Right renal cortex interstitium (tissue), 3 donors: Measurements from ENCODE around the gene RAP1A. TPM values are rescaled to one million over a fixed set of nuclear protein-coding genes. Genes with fewer than 3 reads are reported as not detected.

Experiments used
- DNase-seq, 3 donors: peaks; one replicate each; pipeline ENCODE4 v3.0.0-alpha.2; 2013; ENCODE audit warnings: low read depth in 3 of 3, low spot score in 2 of 3
- polyA plus RNA-seq, 3 donors: library from polyadenylated mRNA; unstranded; fragments of 120-200 nt; gene quantifications; one replicate each; pipeline ENCODE4 v1.2.1, GENCODE V29; 2013; ENCODE audit not compliant: insufficient read length in 3 of 3

The RAP1A gene
- polyA plus RNA-seq, 3 donors, result 85.1 to 88.5 (median 85.6) TPM

DNA sequence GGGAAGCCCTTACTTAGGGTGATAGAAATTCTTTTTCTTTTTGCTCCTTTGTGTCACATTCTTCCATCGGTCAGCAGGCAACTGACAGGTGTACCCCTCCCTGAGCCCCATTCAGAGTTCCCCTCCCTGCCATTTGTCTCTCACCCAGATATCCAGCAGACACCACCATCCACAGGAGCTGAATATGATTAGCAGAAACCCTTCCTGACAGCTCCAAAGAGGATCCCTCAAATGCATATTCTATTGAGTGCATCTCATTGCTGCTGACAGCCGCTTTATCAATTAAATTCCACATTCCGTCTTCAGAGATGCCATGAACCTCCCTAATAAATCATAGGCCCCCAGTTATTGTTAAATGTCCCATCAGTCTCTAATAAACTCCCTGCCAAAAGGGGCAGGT lies 130.0 kb downstream of the RAP1A start:
- no peak for DNase-seq

DNA sequence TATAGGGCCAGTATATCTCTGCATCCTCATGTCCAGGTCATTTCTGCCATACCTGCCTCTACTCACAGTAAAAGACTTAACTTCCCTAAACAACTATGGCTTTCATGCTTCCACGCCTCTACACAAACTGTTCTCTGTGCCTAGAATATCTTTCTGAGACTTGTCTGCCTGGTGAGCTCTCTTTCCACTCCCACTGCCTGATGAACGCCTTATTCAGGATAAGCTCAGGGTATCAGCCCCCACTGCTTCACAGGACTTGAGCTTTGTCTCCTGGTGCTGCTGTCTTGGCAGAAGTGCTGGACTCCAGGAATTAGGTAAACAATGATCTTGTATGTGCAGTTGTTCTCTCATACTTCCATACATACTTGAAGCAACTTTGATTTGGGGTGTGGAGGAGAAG lies 131.3 kb downstream of the RAP1A start:
- no peak for DNase-seq

DNA sequence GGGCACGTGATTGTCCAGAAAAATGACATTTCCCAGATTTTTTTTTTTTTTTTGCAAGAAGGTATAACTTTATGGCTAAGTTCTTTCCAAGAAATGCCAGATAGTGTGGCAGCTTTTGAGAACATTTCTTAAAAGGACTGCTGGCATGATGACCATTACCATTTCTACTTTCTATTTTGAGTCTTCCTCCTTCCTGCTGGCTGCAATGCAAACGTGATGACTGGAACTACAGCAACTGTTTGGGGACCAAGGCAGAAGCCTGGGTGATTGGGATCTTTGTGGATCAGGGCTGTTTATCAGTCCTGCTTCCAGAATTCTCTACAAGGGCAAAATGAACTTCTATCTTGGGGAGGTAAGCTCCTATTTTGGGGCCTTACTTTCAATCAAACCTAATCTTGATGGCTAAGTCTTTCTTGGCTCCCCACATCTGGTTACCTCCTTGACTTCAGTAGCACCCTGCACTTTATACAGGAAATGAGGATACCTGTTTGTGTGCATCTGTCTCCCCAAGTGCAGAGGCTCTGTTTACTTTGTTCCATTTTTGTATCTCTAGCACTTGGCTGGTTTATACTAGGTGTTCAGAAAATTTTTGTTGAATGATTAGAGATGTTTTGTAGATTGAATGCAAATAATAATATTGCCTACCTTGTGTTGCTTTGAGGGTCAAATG lies 132.5 kb downstream of the RAP1A start:
- no peak for DNase-seq

DNA sequence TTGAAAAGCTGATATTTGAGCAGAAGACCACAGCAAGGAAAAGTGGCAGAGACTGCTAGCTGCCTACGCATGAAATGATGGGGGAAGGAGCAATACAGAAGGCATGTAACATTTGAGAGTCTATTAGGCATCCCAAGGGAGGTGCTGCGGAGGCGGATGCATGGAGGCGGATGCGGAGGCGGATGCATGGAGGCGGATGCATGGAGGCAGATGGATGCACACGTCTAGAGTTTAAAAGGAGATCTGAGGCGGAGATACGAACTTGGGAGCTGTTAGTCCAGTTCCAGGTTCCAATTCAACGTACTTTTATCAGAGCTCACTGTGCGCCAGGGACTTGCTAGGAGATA lies 135.4 kb downstream of the RAP1A start:
- DNase-seq, result peak in 2 of 3 donors; percentile 48 to 49

DNA sequence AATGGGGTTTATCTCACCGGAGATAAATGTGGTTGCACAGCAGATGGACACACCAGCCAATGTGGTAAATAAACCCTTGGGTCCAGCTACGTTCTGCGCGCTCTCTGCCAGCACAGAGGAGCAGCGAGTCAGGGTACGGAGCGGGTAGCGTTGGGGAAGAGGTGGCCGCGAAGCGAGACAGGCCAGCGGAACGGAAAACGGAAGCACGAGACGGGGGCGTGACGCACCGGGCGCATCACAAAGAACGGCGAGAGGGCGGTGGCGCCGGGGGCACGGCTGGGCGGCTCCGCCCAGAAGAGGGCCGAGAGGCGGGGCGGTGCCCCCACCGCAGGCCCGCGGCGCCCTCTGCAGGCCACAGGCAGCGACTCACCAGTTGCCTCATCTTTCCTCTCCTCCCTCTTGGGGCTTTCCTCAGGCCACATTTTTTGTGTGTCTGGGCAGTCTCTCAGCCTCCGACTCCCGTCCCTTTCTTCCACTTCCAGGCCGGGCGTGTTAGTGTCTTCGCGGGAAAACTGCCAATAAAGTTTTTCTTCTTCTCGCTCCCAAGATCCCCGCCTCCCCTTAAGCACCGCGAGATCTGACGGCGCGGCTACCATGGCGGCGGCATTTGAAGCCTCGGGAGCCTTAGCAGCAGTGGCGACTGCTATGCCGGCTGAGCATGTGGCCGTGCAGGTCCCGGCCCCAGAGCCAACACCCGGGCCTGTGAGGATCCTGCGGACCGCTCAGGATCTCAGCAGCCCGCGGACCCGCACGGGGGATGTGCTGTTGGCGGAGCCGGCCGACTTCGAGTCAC lies 135.9 kb downstream of the RAP1A start, which contains the start of gene DDX20:
Gene DDX20, plus strand, starts transcription at position 571 of the 793 bp plus-strand sequence. Its CDS starts 24 bp downstream, at position 595.
- peak; percentile 93 for DNase-seq

DNA sequence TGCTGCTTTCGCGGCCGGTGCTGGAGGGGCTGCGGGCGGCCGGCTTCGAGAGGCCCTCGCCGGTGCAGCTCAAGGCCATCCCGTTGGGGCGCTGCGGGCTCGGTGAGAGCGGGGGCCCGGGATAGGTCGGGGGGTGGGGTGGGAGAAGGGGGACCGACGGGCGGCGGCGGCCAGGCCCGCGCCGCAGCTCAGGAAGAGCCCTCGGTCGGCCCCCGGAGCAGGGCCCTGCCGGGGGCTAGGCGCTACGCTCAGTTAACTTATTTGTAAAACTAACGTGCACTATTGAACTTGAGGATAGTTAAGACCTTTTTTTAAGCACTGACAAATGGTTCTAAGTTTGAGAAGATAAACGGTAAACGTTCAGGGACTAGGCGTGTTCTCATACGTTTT lies 136.5 kb downstream of the RAP1A start:
- DNase-seq, result no peak

DNA sequence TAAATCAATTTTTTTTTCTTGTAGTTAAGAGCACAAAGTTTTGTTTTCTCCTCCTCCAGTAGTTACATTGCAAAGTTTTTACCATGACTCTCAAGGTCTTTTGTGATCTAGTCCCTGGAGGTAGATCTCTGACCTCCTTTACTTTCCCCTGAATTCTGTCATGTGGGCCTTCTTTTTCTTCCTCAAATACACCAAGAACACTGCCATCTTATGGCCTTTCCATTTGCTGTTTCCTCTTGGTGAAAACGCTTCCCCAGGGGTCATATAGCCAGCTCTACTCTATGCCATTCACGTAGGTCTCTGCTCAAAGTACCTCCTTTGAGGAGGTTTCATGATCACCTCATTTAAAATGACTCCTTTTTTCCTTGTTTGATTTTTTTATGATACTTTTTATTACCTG lies 138.8 kb downstream of the RAP1A start:
- no peak for DNase-seq

DNA sequence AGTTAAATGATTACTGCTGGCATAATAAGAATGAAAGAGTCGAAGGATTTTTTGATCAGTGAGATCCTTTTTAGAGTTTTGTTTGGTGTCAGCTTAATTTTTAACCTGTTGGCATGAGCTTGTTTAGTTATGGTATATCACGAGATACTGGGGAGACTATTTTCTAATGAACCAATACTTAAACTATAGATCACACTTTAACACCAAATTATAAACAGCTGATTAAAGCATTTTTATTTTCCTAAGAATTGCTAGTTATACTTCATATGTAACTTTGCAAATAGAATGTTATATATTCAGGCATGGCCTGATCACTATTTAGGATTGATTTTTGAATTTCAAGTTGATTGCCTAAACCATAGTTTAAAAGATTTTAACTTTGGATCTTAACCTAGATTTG lies 142.1 kb downstream of the RAP1A start:
- DNase-seq, result no peak

DNA sequence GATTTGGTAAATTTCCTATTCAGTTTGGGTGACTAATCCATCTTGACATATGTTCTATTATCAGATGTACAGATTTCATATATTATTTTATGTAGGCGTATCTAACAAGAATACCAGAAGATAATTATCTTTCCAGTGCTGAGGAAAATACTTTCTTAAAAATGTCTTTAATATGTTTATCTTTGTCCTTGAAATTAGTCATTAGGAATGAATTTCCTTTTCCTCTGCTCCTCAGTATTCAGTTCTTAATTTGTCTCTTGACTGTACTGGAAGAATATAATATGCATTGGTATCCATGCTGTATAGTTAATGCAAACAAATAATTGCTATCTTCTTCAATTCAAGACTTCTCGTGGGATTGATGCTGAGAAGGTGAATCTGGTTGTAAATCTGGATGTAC lies 142.7 kb downstream of the RAP1A start:
- no peak for DNase-seq

Other genes with a start within 250 kb of the RAP1A start
- 1 to 10 TPM; 2.9 to 4.0 (median 3.7) TPM for gene OVGP1, start 192.1 kb upstream of the RAP1A start, polyA plus RNA-seq
- gene WDR77, start 170.5 kb upstream of the RAP1A start, polyA plus RNA-seq, result 10 to 100 TPM; 41.3 to 45.4 (median 42.1) TPM
- 100 to 1,000 TPM; 438 to 460 (median 449) TPM for gene ATP5PB, start 170.3 kb upstream of the RAP1A start, polyA plus RNA-seq
- gene C1orf162, start 145.8 kb upstream of the RAP1A start, polyA plus RNA-seq, result 1 to 10 TPM; 3.5 to 4.2 (median 3.7) TPM
- under 1 TPM; 0.44 to 0.89 (median 0.55) TPM for gene ADORA3, start 116.2 kb upstream of the RAP1A start, polyA plus RNA-seq
- 1 to 10 TPM; 1.1 to 1.8 (median 1.2) TPM for gene TMIGD3, start 116.2 kb upstream of the RAP1A start, polyA plus RNA-seq
- gene INKA2, start 119.6 kb downstream of the RAP1A start, polyA plus RNA-seq, result 1 to 10 TPM; 1.3 to 3.8 (median 2.4) TPM
- gene DDX20, start 136.1 kb downstream of the RAP1A start, polyA plus RNA-seq, result 10 to 100 TPM; 24.9 to 29.2 (median 28.8) TPM